Loucy (cell line): ENCODE data around the gene KTI12.

ENCODE experiments used
- H2AFZ ChIP-seq: fragments of 200-600 bp; sonication (generic); 2 replicates; pipeline ENCODE4 v1.6.0; 2016; ENCODE audit warnings: antibody characterized with exemption, mild to moderate bottlenecking, low read length, moderate library complexity
- H3F3A ChIP-seq: fragments of 200-600 bp; 2 replicates; pipeline ENCODE4 v1.6.0; 2016; ENCODE audit warnings: antibody characterized with exemption, low read depth, mild to moderate bottlenecking
- H3K27me3 ChIP-seq: fragments of 200-600 bp; sonication (generic); 2 replicates; pipeline ENCODE4 v1.6.1; 2014; ENCODE audit warnings: low read length, mild to moderate bottlenecking; ENCODE audit not compliant: insufficient read depth, poor library complexity, severe bottlenecking
- H3K36me3 ChIP-seq: fragments of 200-600 bp; sonication (generic); 2 replicates; pipeline ENCODE4 v1.6.1; 2016; ENCODE audit warnings: low read length; ENCODE audit not compliant: insufficient read depth
- H3K4me1 ChIP-seq: fragments of 200-600 bp; sonication (generic); 2 replicates; pipeline ENCODE4 v1.5.1; 2014; ENCODE audit warnings: low read length, mild to moderate bottlenecking; ENCODE audit not compliant: insufficient read depth, poor library complexity, severe bottlenecking
- H3K4me2 ChIP-seq: fragments of 200-600 bp; sonication (generic); 2 replicates; pipeline ENCODE4 v1.6.0; 2014; ENCODE audit warnings: antibody characterized with exemption, low read length, low read depth, mild to moderate bottlenecking; ENCODE audit not compliant: poor library complexity, severe bottlenecking
- H3K4me3 ChIP-seq: fragments of 200-600 bp; sonication (generic); 2 replicates; pipeline ENCODE4 v1.5.1; 2014; ENCODE audit warnings: low read length, mild to moderate bottlenecking, mixed read lengths; ENCODE audit not compliant: poor library complexity, severe bottlenecking
- H3K79me2 ChIP-seq: fragments of 200-600 bp; sonication (generic); 2 replicates; pipeline ENCODE4 v1.6.1; 2014; ENCODE audit warnings: low read length; ENCODE audit not compliant: insufficient read depth
- H3K9ac ChIP-seq: fragments of 200-600 bp; sonication (generic); 2 replicates; pipeline ENCODE4 v1.6.0; 2014; ENCODE audit warnings: mild to moderate bottlenecking, low read depth, low read length, moderate library complexity; ENCODE audit not compliant: poor library complexity, severe bottlenecking
- H3K9me2 ChIP-seq: fragments of 200-600 bp; sonication (generic); replicated peaks from 2 replicates; pipeline ENCODE4 v1.6.1; 2016; ENCODE audit warnings: low read depth, low read length, mixed read lengths
- H3K9me3 ChIP-seq: fragments of 200-600 bp; sonication (generic); 2 replicates; pipeline ENCODE4 v1.6.1; 2014; ENCODE audit warnings: mild to moderate bottlenecking, antibody characterized with exemption, low read length, low read depth; ENCODE audit not compliant: insufficient read depth
- H4K20me1 ChIP-seq: fragments of 200-600 bp; sonication (generic); 2 replicates; pipeline ENCODE4 v1.6.0; 2014; ENCODE audit warnings: antibody characterized with exemption, low read length, mild to moderate bottlenecking; ENCODE audit not compliant: insufficient read depth, poor library complexity, severe bottlenecking
- EZH2phosphoT487 ChIP-seq: fragments of 200-600 bp; IDR thresholded peaks from 2 replicates; pipeline ENCODE4 v1.6.1; 2018; ENCODE audit warnings: antibody characterized with exemption, mild to moderate bottlenecking, moderate library complexity, borderline replicate concordance
- TF ChIP-seq, protein P1 (sequence below): fragments of 200-600 bp; sonication (generic); conservative IDR thresholded peaks from 2 replicates; pipeline ENCODE4 v1.5.1; 2014; ENCODE audit warnings: mild to moderate bottlenecking, antibody characterized with exemption, low read length

Gene KTI12

DNA sequence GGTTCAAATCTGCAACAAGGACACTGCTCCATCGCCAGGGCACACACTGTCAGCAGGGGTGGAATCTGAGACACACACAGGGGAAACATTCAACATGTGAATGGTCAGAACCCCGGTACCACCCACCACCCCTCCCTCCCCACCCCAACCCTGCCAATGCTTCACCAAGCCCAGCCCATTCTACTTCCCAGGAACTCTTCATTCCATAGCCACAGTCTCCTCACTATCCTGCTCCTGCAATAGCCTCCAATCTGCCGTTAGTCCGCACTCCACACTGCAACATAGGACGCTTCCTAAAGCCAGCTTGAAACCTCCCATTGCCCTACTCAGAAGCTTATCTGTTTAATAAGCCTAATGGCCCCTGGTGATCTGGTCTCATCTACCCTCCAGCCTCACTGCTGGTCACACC lies 35.6 kb downstream of the KTI12 start:
- Histone ChIP-seq H3K4me1 (no peaks in the 10 kb centered on the region), H3K4me3 (no peak overlapping the region), H3K9ac (no peak overlapping the region), H2AFZ (no peak overlapping the region), H3K79me2 (no peaks in the 10 kb centered on the region), H3K27me3 (no peaks in the 10 kb centered on the region), H3F3A (no peaks in the 10 kb centered on the region), H3K4me2 (no peak overlapping the region), H4K20me1 (no peaks in the 10 kb centered on the region), H3K9me3 (no peaks in the 10 kb centered on the region), H3K9me2 (no peaks in the 10 kb centered on the region), H3K36me3 (no peaks in the 10 kb centered on the region)
- TF ChIP-seq EZH2phosphoT487, result no peak
- TF ChIP-seq, protein P1, sequence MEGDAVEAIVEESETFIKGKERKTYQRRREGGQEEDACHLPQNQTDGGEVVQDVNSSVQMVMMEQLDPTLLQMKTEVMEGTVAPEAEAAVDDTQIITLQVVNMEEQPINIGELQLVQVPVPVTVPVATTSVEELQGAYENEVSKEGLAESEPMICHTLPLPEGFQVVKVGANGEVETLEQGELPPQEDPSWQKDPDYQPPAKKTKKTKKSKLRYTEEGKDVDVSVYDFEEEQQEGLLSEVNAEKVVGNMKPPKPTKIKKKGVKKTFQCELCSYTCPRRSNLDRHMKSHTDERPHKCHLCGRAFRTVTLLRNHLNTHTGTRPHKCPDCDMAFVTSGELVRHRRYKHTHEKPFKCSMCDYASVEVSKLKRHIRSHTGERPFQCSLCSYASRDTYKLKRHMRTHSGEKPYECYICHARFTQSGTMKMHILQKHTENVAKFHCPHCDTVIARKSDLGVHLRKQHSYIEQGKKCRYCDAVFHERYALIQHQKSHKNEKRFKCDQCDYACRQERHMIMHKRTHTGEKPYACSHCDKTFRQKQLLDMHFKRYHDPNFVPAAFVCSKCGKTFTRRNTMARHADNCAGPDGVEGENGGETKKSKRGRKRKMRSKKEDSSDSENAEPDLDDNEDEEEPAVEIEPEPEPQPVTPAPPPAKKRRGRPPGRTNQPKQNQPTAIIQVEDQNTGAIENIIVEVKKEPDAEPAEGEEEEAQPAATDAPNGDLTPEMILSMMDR, result no peak

DNA sequence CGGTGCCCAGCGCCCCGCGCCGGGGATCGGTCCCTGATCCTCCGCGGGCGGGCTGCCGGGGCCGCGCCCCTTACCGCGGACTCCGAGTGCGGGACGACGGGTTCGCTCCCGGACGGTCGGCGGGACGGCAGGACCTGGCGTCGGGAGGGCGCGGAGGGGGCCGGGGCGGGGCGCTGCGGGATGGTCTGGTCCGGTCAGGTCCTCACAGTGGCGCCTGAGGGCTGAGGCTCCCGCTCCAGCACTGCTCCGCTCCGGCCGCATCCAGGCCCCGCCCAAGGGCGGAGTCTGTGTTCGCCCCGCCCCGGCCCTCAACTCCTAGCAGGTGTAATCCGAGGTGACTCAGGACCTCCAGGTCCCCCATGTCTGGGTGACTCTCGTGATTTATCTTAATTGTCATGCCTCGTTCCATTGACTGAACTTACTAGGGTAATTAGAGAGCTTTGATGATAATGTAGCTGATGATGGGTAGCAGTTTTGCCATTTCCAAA lies 43.1 kb downstream of the KTI12 start, which contains the start of gene RAB3B:
RAB3B (minus strand) TSS at position 223 of the 488 bp plus-strand sequence. CDS start 13,583 bp downstream, outside the sequence.
- Histone ChIP-seq H3K9me2 (no peaks in the 10 kb centered on the region), H3K9ac (peak within 1 kb of the TSS; percentile 44), H3K4me3 (peak within 1 kb of the TSS; percentile 76)

GRCh38 chr1:51989582-51990477 lies 43.8 kb downstream of the KTI12 start:
- Histone ChIP-seq H3K9me3 (no peaks in the 10 kb centered on the region), H2AFZ (peak overlapping the region; percentile 81), H3F3A (no peaks in the 10 kb centered on the region), H3K36me3 (no peaks in the 10 kb centered on the region), H3K27me3 (peaks cover 9% of the 10 kb centered on the region), H4K20me1 (no peaks in the 10 kb centered on the region), H3K4me1 (no peaks in the 10 kb centered on the region), H3K9ac (peak overlapping the region; percentile 44), H3K4me2 (peak overlapping the region; percentile 57), H3K79me2 (no peaks in the 10 kb centered on the region), H3K4me3 (peak overlapping the region; percentile 76), H3K9me2 (no peaks in the 10 kb centered on the region)
- TF ChIP-seq, protein P1, result no peak
- no peak for TF ChIP-seq EZH2phosphoT487

More for the DNA sequence above, 43.1 kb downstream of the KTI12 start, which contains the start of gene RAB3B:
- Histone ChIP-seq H3K9me3 (no peaks in the 10 kb centered on the region), H3K27me3 (peaks cover 9% of the 10 kb centered on the region), H2AFZ (peak within 1 kb of the TSS; percentile 81), H3F3A (no peaks in the 10 kb centered on the region), H4K20me1 (no peaks in the 10 kb centered on the region), H3K36me3 (no peaks in the 10 kb centered on the region), H3K4me1 (no peaks in the 10 kb centered on the region), H3K4me2 (peak within 1 kb of the TSS; percentile 57), H3K79me2 (no peaks in the 10 kb centered on the region)
- TF ChIP-seq EZH2phosphoT487, result no peak
- TF ChIP-seq, protein P1, result no peak
